ENCODE results near the gene FAM174C. TPM values are rescaled to one million over a fixed set of nuclear protein-coding genes. Genes with fewer than 3 reads are reported as not detected.

Gene FAM174C
- total and polyA plus RNA-seq, 2 donors from 2014 or later: 35.3 to 94.7 TPM

DNA sequence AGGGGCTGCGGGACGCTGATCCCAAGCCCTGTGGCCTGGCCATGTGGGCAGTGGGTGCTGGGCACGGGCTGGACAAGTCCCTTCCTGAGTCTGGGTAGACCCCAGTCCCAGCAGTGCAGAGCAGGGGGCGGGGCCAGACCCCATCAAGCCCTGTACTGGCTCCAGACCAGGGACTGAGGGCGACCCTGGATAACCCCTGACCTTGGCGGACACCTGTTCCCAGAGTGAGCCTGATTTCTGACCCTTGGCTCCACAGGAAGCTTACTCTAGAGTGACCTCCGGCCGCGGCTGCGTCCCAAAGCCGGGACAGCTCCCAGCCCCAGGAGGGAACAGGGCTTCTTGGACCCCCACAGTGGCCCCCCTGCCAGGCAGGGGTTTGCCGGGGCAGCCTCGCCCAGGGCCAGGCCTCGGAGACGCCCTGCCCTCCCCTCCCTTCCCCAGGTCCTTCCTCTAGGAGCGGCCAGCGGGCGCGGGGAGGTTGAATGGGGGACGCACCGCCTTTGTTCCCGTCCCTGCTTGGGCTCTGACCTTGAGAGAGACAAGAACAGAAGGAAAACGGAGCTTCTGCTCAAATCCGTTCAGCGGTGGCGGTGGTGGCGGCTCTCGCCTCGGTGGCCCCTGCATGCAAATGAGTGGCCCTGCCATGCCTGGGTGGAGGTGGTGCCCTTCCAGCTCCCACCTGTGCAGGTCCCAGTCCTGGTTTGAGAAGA is 8.0 kb downstream of the FAM174C start:
- Histone ChIP-seq H3K9ac (ENCODE audit: low read length in 3 of 3) (no peak overlapping the region), H3K4me3 (ENCODE audit: low read length in 3 of 3) (no peak overlapping the region), H3K9me3 (ENCODE audit: control insufficient read depth in 2 of 3, insufficient read depth in 1 of 3, low read length in 3 of 3) (no peaks in the 10 kb centered on the region), H3K27ac (ENCODE audit: low read depth in 2 of 2, low read length in 2 of 2) (no peak overlapping the region), H3K4me1 (ENCODE audit: control insufficient read depth in 2 of 3, insufficient read depth in 2 of 3, low read depth in 1 of 3, low read length in 3 of 3) (no peaks in the 10 kb centered on the region), H3K36me3 (ENCODE audit: control insufficient read depth in 2 of 3, insufficient read depth in 3 of 3, low read length in 3 of 3) (peaks cover 0 to 8% (median 0%) of the 10 kb centered on the region in 3 donors), H3K27me3 (ENCODE audit: control insufficient read depth, insufficient read depth, low read length) (no peaks in the 10 kb centered on the region)
- DNase-seq: peak in 1 of 5 donors; percentile 71
- intact Hi-C loops (cut with DNase I): no loop called here
- TF ChIP-seq, protein P1, sequence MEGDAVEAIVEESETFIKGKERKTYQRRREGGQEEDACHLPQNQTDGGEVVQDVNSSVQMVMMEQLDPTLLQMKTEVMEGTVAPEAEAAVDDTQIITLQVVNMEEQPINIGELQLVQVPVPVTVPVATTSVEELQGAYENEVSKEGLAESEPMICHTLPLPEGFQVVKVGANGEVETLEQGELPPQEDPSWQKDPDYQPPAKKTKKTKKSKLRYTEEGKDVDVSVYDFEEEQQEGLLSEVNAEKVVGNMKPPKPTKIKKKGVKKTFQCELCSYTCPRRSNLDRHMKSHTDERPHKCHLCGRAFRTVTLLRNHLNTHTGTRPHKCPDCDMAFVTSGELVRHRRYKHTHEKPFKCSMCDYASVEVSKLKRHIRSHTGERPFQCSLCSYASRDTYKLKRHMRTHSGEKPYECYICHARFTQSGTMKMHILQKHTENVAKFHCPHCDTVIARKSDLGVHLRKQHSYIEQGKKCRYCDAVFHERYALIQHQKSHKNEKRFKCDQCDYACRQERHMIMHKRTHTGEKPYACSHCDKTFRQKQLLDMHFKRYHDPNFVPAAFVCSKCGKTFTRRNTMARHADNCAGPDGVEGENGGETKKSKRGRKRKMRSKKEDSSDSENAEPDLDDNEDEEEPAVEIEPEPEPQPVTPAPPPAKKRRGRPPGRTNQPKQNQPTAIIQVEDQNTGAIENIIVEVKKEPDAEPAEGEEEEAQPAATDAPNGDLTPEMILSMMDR (IDR thresholded peaks at IDR 0.05; ENCODE audit: borderline replicate concordance, extremely low read depth, insufficient read depth): no peak
- no peak for FAIRE-seq

DNA sequence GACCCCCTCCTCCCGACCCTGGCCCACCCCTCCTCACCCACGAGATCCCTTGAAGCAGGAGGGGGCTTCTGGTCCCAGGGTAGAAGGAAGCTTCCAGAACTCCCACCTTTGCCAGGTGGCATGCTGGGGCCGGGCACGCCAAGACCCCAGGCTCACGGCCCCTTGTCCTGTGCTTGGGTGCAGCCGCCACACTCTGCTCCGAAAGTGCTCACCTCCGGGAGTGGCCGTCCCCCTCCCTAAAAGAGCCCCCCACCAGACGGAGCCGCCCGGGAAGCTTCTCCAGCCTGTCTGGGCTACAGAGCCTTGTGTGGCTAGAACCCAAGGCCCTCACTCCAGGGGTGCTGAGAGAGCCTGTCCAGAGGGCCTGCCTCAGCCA is 8.6 kb downstream of the FAM174C start:
- H3K27me3 ChIP-seq (ENCODE audit: control insufficient read depth, insufficient read depth, low read length): no peaks in the 10 kb centered on the region
- intact Hi-C loops (cut with DNase I): no loop called here
- DNase-seq: peak in 1 of 5 donors; percentile 73

DNA sequence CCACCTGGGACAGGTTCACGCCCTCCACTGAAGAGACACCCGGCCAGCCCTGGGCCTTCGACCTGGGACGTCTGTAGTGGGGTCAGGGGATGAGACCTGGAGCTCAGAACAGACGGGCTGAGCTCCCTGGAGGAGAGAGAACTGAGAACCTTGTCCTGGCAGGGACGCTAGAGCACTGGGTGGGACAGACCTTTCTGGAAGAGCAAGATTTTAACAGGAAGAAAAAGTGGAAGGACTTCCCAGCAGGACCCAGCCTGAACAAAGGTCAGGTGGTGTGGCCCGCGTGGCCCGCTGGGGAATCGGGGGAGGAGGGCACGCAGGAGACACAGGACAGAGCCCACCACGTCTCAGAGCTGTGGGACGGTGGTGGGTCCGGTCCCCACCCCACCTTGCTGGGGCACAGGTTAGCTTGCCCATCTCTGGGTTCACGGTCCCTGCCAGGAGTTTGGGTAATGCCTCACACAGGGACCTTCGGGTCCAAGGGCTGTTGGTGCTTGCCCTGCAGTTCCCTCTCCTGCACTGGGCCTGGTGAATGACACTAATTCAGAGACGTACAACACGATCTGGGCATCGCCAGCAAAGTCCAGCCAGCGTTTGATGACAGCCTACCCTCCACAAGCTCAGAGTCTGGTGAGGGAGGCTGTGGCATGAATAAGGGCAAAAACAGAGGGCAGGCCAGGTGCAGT is 9.1 kb downstream of the FAM174C start:
- Histone ChIP-seq H3K27me3 (ENCODE audit: control insufficient read depth, insufficient read depth, low read length) (no peaks in the 10 kb centered on the region), H3K9ac (ENCODE audit: low read length in 3 of 3) (no peak overlapping the region), H3K4me1 (ENCODE audit: control insufficient read depth in 2 of 3, insufficient read depth in 2 of 3, low read depth in 1 of 3, low read length in 3 of 3) (no peaks in the 10 kb centered on the region), H3K4me3 (ENCODE audit: low read length in 3 of 3) (no peak overlapping the region), H3K36me3 (ENCODE audit: control insufficient read depth in 2 of 3, insufficient read depth in 3 of 3, low read length in 3 of 3) (peaks cover 0 to under 1% (median 0%) of the 10 kb centered on the region in 3 donors), H3K9me3 (ENCODE audit: control insufficient read depth in 2 of 3, insufficient read depth in 1 of 3, low read length in 3 of 3) (no peaks in the 10 kb centered on the region), H3K27ac (ENCODE audit: low read depth in 2 of 2, low read length in 2 of 2) (no peak overlapping the region)
- intact Hi-C loops (cut with DNase I): no loop called here
- peak in 1 of 5 donors; percentile 56 for DNase-seq
- no peak for FAIRE-seq
- TF ChIP-seq, protein P1 (IDR thresholded peaks at IDR 0.05; ENCODE audit: borderline replicate concordance, extremely low read depth, insufficient read depth): no peak

More for the DNA sequence above, 8.6 kb downstream of the FAM174C start:
- no peak overlapping the region for H3K9ac ChIP-seq (ENCODE audit: low read length in 3 of 3)
- no peaks in the 10 kb centered on the region for H3K9me3 ChIP-seq (ENCODE audit: control insufficient read depth in 2 of 3, insufficient read depth in 1 of 3, low read length in 3 of 3)
- no peaks in the 10 kb centered on the region for H3K4me1 ChIP-seq (ENCODE audit: control insufficient read depth in 2 of 3, insufficient read depth in 2 of 3, low read depth in 1 of 3, low read length in 3 of 3)
- no peak overlapping the region for H3K27ac ChIP-seq (ENCODE audit: low read depth in 2 of 2, low read length in 2 of 2)
- no peak overlapping the region for H3K4me3 ChIP-seq (ENCODE audit: low read length in 3 of 3)
- TF ChIP-seq, protein P1 (IDR thresholded peaks at IDR 0.05; ENCODE audit: borderline replicate concordance, extremely low read depth, insufficient read depth): no peak
- FAIRE-seq: no peak
- H3K36me3 ChIP-seq (ENCODE audit: control insufficient read depth in 2 of 3, insufficient read depth in 3 of 3, low read length in 3 of 3): peaks cover 0 to 6% (median 0%) of the 10 kb centered on the region in 3 donors

All from kidney (tissue), 14 donors.